HG02938 (cell line): ENCODE results near the gene LYPD4.
"Not testable (repeated sequence)": the region's sequence is repeated elsewhere in the genome, so short reads cannot be mapped to it uniquely, and the experiment has no call there.

Experiments used
- ATAC-seq: cut with Tn5 transposase; IDR thresholded peaks from one replicate; pipeline ENCODE4 v1.9.1; 2021; ENCODE audit warnings: mild to moderate bottlenecking, moderate library complexity; ENCODE audit not compliant: unreplicated experiment

Gene LYPD4

DNA sequence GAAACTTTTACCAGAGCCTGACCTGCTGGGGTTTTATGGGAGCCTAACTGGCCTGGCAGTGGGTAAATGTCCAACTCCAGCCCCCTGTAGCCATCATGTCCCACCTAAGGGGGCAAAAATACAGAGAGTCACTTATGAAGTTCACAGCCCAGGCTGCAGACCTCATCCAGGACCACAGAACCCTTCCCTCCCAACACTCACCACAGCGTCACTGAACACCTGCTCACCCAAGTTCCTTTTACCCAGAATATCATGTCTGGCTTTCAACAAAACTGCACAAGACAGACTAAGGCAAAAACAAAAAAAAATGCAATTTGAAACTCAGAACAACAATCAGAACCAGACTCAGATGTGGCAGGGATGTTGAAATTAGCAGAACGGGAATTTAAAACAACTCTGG lies 41.7 kb downstream of the LYPD4 start:
- no peak for ATAC-seq

DNA sequence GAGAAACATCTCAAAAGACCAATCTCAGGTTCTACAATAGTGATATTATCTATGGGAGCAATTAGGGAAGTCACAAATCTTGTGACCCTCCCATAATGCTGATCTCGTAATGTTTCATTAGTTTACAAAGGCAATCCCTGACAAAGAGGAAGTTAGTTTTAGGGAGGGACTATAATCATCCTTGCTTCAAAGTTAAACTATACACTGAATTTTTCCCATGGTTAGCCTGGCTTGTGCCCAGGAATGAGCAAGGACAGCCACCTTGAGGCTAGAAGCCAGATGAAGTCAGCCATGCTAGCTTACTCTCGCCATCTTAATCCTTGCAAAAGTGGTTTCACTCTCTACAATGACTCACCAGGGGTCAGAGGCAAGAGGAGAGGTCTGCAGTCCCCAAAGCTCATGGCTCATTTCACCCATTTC lies 42.7 kb downstream of the LYPD4 start:
- ATAC-seq, result no peak

DNA sequence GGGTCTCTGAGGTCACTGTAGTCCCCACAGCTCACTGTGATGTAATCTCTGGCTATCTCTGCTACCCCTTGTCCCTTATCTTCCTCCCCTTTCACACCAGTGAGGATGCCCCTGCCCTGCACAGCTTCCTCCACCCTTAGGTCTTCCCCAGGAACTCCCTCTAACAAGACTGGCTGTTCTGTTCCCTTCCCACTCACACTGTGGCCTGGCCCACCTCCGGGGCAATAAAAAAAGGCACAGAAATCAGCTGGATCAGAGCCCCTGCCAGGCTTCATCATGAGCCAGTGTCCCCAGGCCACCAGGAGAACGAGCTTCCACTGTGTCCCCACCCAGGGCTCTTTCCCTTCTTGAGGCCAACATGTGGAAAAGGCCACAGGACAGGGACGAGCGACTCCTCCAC lies 43.5 kb downstream of the LYPD4 start:
- no peak for ATAC-seq

DNA sequence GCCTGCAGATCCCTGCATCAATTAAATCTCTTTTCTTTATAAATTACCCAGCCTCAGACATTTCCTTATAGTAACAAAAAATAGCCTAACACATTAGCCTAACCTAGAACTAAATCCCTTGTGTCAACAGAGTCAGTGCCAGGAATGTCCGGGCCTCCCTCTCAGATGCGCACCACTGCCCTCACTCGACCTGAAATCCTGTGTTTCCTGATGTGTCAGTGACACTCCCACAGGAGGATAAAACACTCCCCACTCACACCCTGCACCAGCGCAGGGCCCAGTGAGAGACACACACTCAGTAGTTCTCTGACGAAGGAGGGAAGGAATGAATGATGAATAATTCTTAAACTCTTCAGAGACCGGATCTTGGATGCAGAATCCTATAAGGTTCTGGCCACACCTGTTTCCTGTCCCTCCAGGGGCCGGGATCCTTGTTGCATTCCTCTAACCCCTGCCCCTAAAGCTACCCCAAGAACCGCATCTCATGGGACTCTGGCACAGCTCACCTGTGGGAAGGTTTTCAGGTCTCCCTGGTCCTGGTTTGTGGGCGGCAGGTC lies 45.0 kb downstream of the LYPD4 start:
- ATAC-seq, result no peak

DNA sequence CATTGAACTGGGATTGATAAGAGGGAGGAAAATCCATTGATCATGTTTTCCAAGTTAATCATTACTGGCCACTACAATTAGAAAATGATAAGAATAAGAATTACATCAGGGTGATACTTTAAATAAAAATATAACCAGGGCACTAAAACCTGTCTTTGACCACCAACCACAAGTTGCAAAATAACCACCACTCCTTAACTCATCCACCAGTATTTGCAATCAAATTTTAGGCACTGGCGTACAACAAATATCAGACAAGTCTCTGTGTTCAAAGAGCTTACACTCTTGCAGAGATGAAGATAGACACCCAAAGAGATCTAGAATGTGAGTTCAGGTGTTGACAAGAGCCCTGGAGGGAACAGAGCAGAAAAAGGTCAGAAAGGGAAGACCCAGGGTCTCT lies 47.6 kb downstream of the LYPD4 start:
- no peak for ATAC-seq

DNA sequence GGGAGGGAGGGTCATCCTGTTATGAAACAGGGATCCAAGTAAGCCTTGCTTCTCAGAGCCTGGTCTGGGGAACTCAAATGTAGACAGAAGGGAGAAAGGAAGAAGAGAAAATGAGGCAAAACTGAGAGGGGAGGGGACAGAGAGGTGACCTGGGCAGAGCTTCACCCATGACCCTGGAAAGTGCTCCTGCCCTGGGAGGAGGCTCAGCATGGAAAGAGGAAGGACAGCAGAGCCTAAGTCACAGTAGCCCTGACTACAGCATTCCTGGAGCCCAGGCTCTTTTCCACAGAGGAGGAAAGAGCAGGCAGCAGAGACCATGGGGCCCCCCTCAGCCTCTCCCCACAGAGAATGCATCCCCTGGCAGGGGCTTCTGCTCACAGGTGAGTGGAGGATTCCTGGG lies 48.1 kb downstream of the LYPD4 start, which contains the start of gene CEACAM3:
Gene CEACAM3 (plus strand): TSS at position 226 of the 400 bp plus-strand sequence. CDS start 91 bp downstream, at position 317.
- ATAC-seq, result no peak

DNA sequence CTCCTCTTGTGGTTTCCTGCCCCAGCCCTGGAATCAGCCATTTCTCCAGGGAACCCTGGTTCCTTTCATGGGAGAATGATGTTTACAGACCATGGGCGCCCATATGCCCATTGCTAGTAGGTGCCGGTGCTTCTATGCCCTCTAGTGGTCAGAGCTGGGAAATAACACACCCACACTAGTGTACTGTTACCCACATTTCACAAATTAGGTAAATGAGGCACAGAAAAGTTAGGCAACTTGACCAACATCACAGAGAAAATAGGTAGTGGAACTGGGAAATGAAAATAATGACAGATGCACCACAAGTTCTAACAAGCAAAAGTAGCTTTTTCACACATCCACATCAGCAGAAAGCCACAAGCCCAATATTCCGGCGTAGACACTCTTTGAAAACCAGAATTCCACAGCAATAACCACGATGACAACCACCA lies 49.4 kb downstream of the LYPD4 start:
- ATAC-seq, result no peak

DNA sequence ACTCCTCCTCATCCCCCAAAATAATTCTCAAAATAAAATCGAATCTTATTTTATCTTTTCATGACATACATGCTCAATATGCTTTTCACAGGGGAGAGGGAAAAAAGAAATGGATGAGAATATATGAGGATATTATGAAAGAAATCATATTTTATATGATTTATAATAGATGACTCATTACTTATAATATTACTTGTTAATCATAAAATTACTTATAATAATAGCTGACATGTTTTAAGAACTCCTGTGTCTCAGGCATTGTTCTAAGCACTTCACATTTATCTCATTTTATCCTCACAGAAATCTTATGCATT lies 51.1 kb downstream of the LYPD4 start:
- ATAC-seq, result no peak

DNA sequence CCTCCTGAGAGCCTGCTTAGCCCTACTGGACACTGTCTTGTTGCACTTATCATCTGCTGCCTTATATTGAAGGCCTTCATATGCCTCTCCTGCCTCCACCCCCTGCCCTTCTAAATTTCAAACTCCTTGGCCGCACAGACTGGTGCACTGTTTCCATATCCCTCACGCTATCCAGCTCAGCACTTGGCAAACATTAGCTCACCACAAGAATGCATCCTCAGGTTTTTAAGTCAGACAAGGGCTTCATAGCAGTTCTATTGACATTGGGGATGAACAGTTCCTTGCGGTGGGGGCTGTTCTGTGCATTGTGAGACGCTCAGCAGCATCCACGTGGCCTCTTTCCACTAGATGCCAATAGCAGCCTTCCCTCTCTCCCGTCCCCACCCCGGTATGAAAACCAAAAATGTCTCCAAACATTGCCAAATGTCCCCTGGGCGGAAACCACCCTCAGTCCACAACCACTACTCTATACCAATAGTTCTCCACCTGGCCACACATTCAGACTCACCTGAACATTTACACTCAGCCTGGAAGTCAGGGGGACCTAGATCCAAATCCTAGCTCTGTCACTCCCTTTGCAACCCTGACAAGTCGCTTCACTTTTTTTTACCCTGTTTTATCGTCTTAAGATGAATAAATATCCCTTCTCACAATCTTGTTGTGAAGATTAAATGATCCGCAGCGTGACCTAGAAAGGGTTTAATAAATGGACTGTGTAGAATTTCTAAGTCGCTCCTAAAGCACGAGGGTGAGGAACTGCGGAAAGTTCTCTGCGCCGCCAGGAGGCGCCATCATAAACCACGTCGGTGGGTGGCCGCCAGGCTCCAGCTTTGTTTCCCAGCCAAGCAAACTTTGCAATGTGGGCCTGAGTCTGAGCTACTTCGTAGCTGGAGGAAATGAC lies 51.7 kb downstream of the LYPD4 start:
- ATAC-seq, result no peak

DNA sequence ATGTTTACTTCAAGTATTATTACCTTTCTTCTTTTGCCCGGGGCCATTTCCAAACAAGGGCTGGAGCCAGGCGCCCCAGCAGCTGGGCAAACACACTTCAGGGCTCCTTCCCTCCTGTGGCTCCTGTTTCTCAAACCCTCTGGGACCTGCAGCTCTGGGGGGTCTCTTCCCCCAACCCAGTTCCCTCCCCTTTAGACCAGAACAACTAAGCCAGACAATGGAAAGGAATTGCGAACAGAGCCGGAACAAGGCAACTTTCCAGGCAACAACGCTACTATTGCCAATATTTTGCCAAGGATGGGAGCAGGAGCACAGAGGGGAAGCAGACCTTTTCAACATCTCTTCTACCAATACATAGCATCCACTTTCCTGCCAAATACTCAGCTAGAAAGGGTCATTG lies 55.4 kb downstream of the LYPD4 start:
- ATAC-seq, result not testable (repeated sequence)

DNA sequence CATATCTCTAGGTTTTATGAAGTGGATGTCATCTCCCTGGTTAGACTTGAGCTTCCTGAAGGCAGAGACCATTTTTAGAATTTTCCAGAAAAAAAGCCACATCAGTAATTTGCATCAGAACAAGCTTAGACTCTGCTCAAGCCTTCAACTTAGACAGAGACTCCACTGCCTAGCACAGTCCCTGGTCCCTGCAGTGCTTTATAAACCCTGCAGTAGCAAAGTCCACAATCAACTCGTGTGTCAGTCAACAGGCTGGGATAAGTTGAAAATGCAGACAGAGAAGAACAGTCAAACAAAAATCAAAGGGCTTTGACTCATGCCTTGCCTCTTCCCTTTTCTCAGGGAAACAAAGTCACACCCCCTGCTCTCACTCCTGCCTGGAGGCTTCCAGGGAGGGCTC lies 56.0 kb downstream of the LYPD4 start:
- not testable (repeated sequence) for ATAC-seq
